Gastroesophageal sphincter (tissue), 4 donors: Measurements from ENCODE around the gene GSAP. TPM values are rescaled to one million over a fixed set of nuclear protein-coding genes. Genes with fewer than 3 reads are reported as not detected.
A peak's percentile ranks its signal among the peaks of the same experiment; 100 is the strongest.
"Not testable (repeated sequence)": the region's sequence is repeated elsewhere in the genome, so short reads cannot be mapped to it uniquely, and the experiment has no call there.

ENCODE experiments used
- ATAC-seq: fragments of 150-250 bp; one replicate; pipeline ENCODE4 v1.9.1; 2016; ENCODE audit warnings: mild to moderate bottlenecking, moderate library complexity
- H3K27ac ChIP-seq, 4 donors: fragments of 200-600 bp; sonication (generic) in 3 of 4; 1 replicate in 3 of 4; 2 replicates in 1 of 4; pipeline ENCODE4 v1.5.1; 2016 to 2019
- H3K27me3 ChIP-seq: fragments of 200-600 bp; sonication (generic); one replicate; pipeline ENCODE4 v1.5.1; 2019
- H3K36me3 ChIP-seq, 2 donors: fragments of 200-600 bp; sonication (generic); one replicate each; pipeline ENCODE4 v1.5.1; 2019; ENCODE audit warnings: control low read depth in 1 of 2
- H3K4me1 ChIP-seq, 3 donors: fragments of 200-600 bp; sonication (generic); 1 replicate in 2 of 3; 2 replicates in 1 of 3; pipeline ENCODE4 v1.5.1; 2016 to 2019; ENCODE audit warnings: control low read depth in 2 of 3
- H3K4me3 ChIP-seq, 2 donors: fragments of 200-600 bp; sonication (generic); one replicate each; pipeline ENCODE4 v1.5.1; 2019; ENCODE audit warnings: mild to moderate bottlenecking in 1 of 2, moderate library complexity in 1 of 2
- H3K9me3 ChIP-seq, 3 donors: fragments of 200-600 bp; sonication (generic); one replicate each; pipeline ENCODE4 v1.5.1; 2017 to 2019; ENCODE audit warnings: control low read depth in 2 of 3
- CTCF ChIP-seq, 4 experiments: fragments of 200-600 bp in 2 of 4; fragments of 450-650 bp in 2 of 4; sonication (generic) in 1 of 4; IDR thresholded peaks; one replicate each; pipeline ENCODE4 v1.5.1; 2017 to 2019; ENCODE audit warnings: antibody characterized with exemption in 4 of 4, mild to moderate bottlenecking in 2 of 4, moderate library complexity in 2 of 4
- EP300 ChIP-seq: sonication (generic); formaldehyde crosslinking; IDR thresholded peaks from one replicate; pipeline ENCODE4 v1.6.1; 2017; ENCODE audit warnings: antibody characterized with exemption, mild to moderate bottlenecking
- POLR2A ChIP-seq, 2 donors: fragments of 450-650 bp; IDR thresholded peaks; one replicate each; pipeline ENCODE4 v1.6.1; 2017; ENCODE audit warnings: antibody characterized with exemption in 2 of 2, mild to moderate bottlenecking in 2 of 2, moderate library complexity in 1 of 2
- POLR2AphosphoS5 ChIP-seq: sonication (generic); formaldehyde crosslinking; IDR thresholded peaks from one replicate; pipeline ENCODE4 v1.6.1; 2017; ENCODE audit warnings: antibody characterized with exemption
- WGBS, 2 donors: methylation state at CpG; one replicate each; pipeline ENCODE4 v1.1.5; 2018; ENCODE audit warnings: low coverage in 1 of 2; 5-methylcytosine and 5-hydroxymethylcytosine counted together
- total RNA-seq, 4 donors: library from RNA; depleted of rRNA; stranded (reverse); fragments of >200 nt; gene quantifications; one replicate each; pipeline ENCODE4 v1.1.0, GENCODE V29; 2016

Gene GSAP
- total RNA-seq, 4 donors from 2014 or later, result 12.8 to 23.7 (median 15.5) TPM

DNA sequence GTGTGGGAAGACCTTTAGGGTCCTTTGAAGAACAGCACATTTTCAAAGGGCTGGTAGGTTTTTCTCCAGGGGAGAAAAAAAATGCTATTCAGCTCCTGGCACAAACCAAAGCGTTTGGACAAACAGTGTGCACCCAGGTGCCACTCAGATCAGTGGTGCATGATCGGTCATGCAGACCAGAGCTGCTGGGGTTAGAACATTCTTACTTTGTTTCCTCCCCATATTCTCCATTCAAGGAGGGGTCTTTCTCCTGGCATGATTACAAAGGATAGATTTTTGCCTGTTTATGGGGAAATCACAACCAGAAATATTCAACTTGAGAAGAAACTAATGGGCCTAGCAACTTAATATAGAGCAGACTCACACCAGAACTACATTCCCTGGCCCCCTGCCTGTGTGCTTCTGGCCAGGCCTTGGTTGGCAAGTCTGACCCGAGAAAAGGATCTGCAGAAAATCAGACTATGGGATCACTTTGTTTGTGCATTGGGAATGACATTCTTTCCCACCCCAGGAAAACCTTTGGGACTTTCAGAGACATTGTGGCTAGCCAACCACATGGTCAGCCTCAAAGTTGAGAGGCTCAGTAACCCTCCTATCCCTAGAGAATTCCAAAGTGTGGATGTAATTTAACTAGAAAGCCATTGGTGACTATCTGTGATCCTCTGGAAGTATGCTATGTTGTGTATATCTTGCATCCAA is 134.2 kb downstream of the GSAP start:
- Histone ChIP-seq H3K4me3 (no peak overlapping the region), H3K27me3 (no peaks in the 10 kb centered on the region), H3K27ac (peak overlapping the region in 3 of 4 donors; percentile 10 to 38 (median 11)), H3K9me3 (no peaks in the 10 kb centered on the region), H3K36me3 (peaks cover 0 to 3% of the 10 kb centered on the region in 2 donors), H3K4me1 (peaks cover 5 to 25% (median 10%) of the 10 kb centered on the region in 3 donors)
- WGBS, 2 donors, result 29 to 31% methylated on average over 3 of the region's 3 CpGs
- no peak for ATAC-seq
- TF ChIP-seq POLR2AphosphoS5 (peak; percentile 39), CTCF (IDR thresholded peaks at IDR 0.05) (no peak), EP300 (no peak), POLR2A (IDR thresholded peaks at IDR 0.05) (no peak)

DNA sequence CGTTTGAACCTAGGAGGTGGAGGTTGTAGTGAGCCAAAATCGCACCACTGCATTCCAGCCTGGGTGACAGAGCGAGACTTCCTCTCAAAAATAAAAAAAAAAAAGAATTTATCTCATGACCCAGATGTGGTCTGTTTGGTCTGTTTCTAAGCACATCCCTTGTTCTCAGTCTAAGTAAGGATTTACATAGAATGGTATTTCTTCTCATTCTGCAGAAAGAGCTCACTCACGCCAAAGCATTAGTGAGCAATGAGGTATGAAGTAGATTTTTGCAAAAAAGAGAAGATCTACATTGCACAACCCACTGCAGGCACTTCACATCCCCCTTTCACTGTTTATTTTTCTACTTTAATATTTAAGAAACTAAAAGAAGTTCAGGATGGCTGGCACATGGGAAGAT is 140.0 kb downstream of the GSAP start:
- no peaks in the 10 kb centered on the region for H3K36me3 ChIP-seq
- peak overlapping the region in 2 of 4 donors; percentile 12 to 32 for H3K27ac ChIP-seq
- WGBS, 2 donors, result 50 to 67% methylated on average over 2 to 4 of the region's 4 CpGs
- H3K9me3 ChIP-seq, result no peaks in the 10 kb centered on the region
- H3K4me1 ChIP-seq, result peaks cover 0 to 18% (median 2%) of the 10 kb centered on the region in 3 donors
- TF ChIP-seq EP300, result no peak
- TF ChIP-seq CTCF (IDR thresholded peaks at IDR 0.05), result no peak
- no peak for TF ChIP-seq POLR2AphosphoS5
- TF ChIP-seq POLR2A (IDR thresholded peaks at IDR 0.05), result no peak
- ATAC-seq, result no peak
- no peak overlapping the region for H3K4me3 ChIP-seq
- no peaks in the 10 kb centered on the region for H3K27me3 ChIP-seq

DNA sequence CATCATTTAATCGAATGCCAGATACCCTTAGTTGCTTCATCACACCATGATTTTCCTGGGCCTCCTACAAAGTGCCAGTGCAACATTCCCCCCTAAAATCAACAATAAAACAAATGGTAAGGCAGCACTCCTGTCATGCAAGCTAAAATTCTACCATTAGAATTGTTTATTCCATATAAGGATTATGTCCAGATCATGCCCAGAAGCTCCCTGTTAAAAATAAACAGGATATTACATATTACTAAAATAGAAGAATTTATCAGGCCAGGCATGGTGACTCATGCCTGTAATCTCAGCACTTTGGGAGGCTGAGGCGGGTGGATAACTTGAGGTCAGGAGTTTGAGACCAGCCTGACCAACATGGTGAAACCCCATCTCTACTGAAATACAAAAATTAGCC is 140.5 kb downstream of the GSAP start:
- not testable (repeated sequence) for H3K4me3 ChIP-seq
- TF ChIP-seq POLR2AphosphoS5, result peak; percentile 22

DNA sequence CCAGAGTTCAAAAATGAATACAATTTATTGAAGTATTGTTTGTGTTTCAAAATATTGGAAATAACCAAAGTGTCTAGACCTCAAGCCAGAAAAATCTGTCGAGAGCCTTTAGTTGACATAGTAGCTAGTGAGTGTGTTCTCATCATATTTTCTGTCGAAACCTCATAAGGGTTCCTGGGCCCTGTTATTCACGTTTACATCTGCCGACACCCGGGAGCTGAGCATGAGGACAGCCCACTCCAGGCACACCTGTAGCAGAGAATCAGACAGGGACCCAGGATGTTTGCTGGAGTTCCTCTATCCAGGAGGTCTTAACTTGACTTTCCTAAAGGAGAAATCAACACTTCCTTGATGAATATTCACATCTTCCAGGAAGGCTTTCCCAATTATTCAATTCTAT is 144.4 kb downstream of the GSAP start:
- Histone ChIP-seq H3K4me1 (peaks cover 0 to 27% (median 0%) of the 10 kb centered on the region in 3 donors), H3K27me3 (no peaks in the 10 kb centered on the region), H3K9me3 (no peaks in the 10 kb centered on the region), H3K36me3 (no peaks in the 10 kb centered on the region), H3K4me3 (no peak overlapping the region), H3K27ac (no peak overlapping the region)
- whole genome bisulfite sequencing, 2 donors, result 100% methylated on average over 1 to 5 of the region's 5 CpGs
- no peak for TF ChIP-seq POLR2A (IDR thresholded peaks at IDR 0.05)
- no peak for TF ChIP-seq POLR2AphosphoS5
- no peak for TF ChIP-seq EP300
- no peak for TF ChIP-seq CTCF (IDR thresholded peaks at IDR 0.05)
- no peak for ATAC-seq

More for the DNA sequence above, 140.5 kb downstream of the GSAP start:
- WGBS, 2 donors, result 54 to 56% methylated on average over 2 of the region's 2 CpGs
- H3K36me3 ChIP-seq, ATAC-seq, H3K9me3 ChIP-seq, H3K27me3 ChIP-seq: not testable (repeated sequence)
- peaks cover 0 to 16% (median 0%) of the 10 kb centered on the region in 3 donors for H3K4me1 ChIP-seq
- H3K27ac ChIP-seq, result peak overlapping the region in 3 of 4 donors; percentile 12 to 59 (median 32)

DNA sequence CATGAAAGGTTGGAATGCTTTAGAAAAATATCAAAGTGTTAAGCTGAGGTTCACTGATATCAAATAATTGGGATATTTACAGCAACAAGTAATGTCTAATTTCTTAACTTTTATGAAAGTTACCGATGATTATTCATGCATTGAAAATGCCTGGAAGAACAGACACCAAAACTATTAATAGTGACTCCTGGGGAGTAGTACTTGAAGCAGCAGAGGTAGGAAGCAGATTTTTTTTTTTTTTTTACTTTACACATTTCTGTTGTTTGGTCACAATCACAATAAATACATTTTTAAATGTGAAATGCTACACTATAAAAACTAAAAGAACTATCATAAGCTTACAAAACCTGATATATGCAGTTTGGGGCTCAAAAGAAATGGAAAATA is 146.1 kb downstream of the GSAP start:
- Histone ChIP-seq H3K27me3 (no peaks in the 10 kb centered on the region), H3K4me1 (peaks cover 0 to 14% (median 0%) of the 10 kb centered on the region in 3 donors), H3K27ac (peak overlapping the region; percentile 5 to 47 (median 30)), H3K4me3 (no peak overlapping the region), H3K36me3 (no peaks in the 10 kb centered on the region), H3K9me3 (no peaks in the 10 kb centered on the region)
- ATAC-seq, result no peak
- TF ChIP-seq POLR2AphosphoS5 (no peak), EP300 (no peak), CTCF (IDR thresholded peaks at IDR 0.05) (no peak), POLR2A (IDR thresholded peaks at IDR 0.05) (no peak)
- WGBS, 2 donors, result 30 to 48% methylated on average over 1 of the region's 1 CpG
